ENCODE results near the gene APMAP.

The APMAP gene

GRCh38 chr20:24914388-24915241 lies 77.9 kb downstream of the APMAP start:
- no peak for DNase-seq (ENCODE audit: low read depth)
- no peak overlapping the region for H3K4me3 ChIP-seq (ENCODE audit: low read length)
- TF ChIP-seq CTCF (conservative IDR thresholded peaks at IDR 0.05; ENCODE audit: low read depth, low read length) = no peak

GRCh38 chr20:24913076-24913628 lies 79.4 kb downstream of the APMAP start:
- DNase-seq (ENCODE audit: low read depth) = no peak
- TF ChIP-seq CTCF (conservative IDR thresholded peaks at IDR 0.05; ENCODE audit: low read depth, low read length) = no peak
- H3K4me3 ChIP-seq (ENCODE audit: low read length) = no peak overlapping the region
